GM19240 (cell line): ENCODE results near the gene SUPT20H.

Source experiments
- DNase-seq: peaks from one replicate; pipeline ENCODE4 v3.0.0; 2011; ENCODE audit warnings: low spot score; ENCODE audit not compliant: insufficient read length

The SUPT20H gene

GRCh38 chr13:37058910-37059847 is at the start of gene SUPT20H:
TSS of gene SUPT20H (minus strand) at chr13:37059688. CDS start at chr13:37051490, 8,198 bp downstream.
- DNase-seq = peak; percentile 39

GRCh38 chr13:37109051-37109678 is 49.7 kb upstream of the SUPT20H start:
- no peak for DNase-seq

GRCh38 chr13:37107868-37108267 is 48.4 kb upstream of the SUPT20H start:
- DNase-seq = no peak

- no peak for DNase-seq
These were observed 48.0 kb upstream of the SUPT20H start for GRCh38 chr13:37107456-37107855.

- DNase-seq = no peak
These were observed 47.2 kb upstream of the SUPT20H start for GRCh38 chr13:37106642-37107041.

- no peak for DNase-seq
These were observed 45.8 kb upstream of the SUPT20H start, which contains the start of gene CSNK1A1L for GRCh38 chr13:37105251-37105714. TSS of gene CSNK1A1L (minus strand) at chr13:37105664. CDS start at chr13:37105256, 408 bp downstream.

GRCh38 chr13:37102896-37103295 is 43.4 kb upstream of the SUPT20H start:
- DNase-seq = no peak

GRCh38 chr13:37101201-37101600 is 41.7 kb upstream of the SUPT20H start:
- no peak for DNase-seq

- no peak for DNase-seq
These were observed 41.2 kb upstream of the SUPT20H start for GRCh38 chr13:37100731-37101130.

GRCh38 chr13:37097076-37097475 is 37.6 kb upstream of the SUPT20H start:
- DNase-seq = no peak

- DNase-seq = no peak
These were observed 35.4 kb upstream of the SUPT20H start for GRCh38 chr13:37094840-37095239.

- no peak for DNase-seq
These were observed 34.6 kb upstream of the SUPT20H start for GRCh38 chr13:37094099-37094498.

GRCh38 chr13:37091835-37092234 is 32.3 kb upstream of the SUPT20H start:
- no peak for DNase-seq

- no peak for DNase-seq
These were observed 31.4 kb upstream of the SUPT20H start for GRCh38 chr13:37090912-37091311.

GRCh38 chr13:37089495-37089894 is 30.0 kb upstream of the SUPT20H start:
- DNase-seq = no peak

- DNase-seq = no peak
These were observed 28.0 kb upstream of the SUPT20H start for GRCh38 chr13:37087486-37087885.

- DNase-seq = no peak
These were observed 26.1 kb upstream of the SUPT20H start for GRCh38 chr13:37085606-37086005.

- no peak for DNase-seq
These were observed 17.3 kb upstream of the SUPT20H start for GRCh38 chr13:37076818-37077217.

GRCh38 chr13:37075164-37075563 is 15.7 kb upstream of the SUPT20H start:
- no peak for DNase-seq

GRCh38 chr13:37074703-37075102 is 15.2 kb upstream of the SUPT20H start:
- DNase-seq = no peak

- no peak for DNase-seq
These were observed 12.5 kb upstream of the SUPT20H start for GRCh38 chr13:37072024-37072423.

- DNase-seq = no peak
These were observed 11.5 kb upstream of the SUPT20H start for GRCh38 chr13:37070956-37071355.
